BE2C (cell line): Measurements from ENCODE around the gene OR6K2.
"Not testable (repeated sequence)": the region's sequence is repeated elsewhere in the genome, so short reads cannot be mapped to it uniquely, and the experiment has no call there.

Source experiments
- DNase-seq: peaks from one replicate; pipeline ENCODE4 v3.0.0-alpha.2; 2020
- H3K27me3 ChIP-seq: fragments of 250-450 bp; sonication (Bioruptor Pico); 2 replicates; pipeline ENCODE4 v1.5.1; 2020; ENCODE audit warnings: mild to moderate bottlenecking
- H3K36me3 ChIP-seq: fragments of 250-450 bp; sonication (Bioruptor Pico); 2 replicates; pipeline ENCODE4 v1.5.1; 2020; ENCODE audit warnings: mild to moderate bottlenecking
- H3K4me1 ChIP-seq: fragments of 250-450 bp; sonication (Bioruptor Pico); 2 replicates; pipeline ENCODE4 v1.5.1; 2020
- H3K4me3 ChIP-seq: 2 replicates; pipeline ENCODE4 v1.5.1; 2011; ENCODE audit warnings: low read depth, low read length
- H3K9me3 ChIP-seq: fragments of 250-450 bp; sonication (Bioruptor Pico); 2 replicates; pipeline ENCODE4 v1.5.1; 2020
- TF ChIP-seq, protein P1 (sequence below): IDR thresholded peaks from 2 replicates; pipeline ENCODE4 v1.5.1; 2012; ENCODE audit warnings: mild to moderate bottlenecking, low read depth, low read length

Gene OR6K2

DNA sequence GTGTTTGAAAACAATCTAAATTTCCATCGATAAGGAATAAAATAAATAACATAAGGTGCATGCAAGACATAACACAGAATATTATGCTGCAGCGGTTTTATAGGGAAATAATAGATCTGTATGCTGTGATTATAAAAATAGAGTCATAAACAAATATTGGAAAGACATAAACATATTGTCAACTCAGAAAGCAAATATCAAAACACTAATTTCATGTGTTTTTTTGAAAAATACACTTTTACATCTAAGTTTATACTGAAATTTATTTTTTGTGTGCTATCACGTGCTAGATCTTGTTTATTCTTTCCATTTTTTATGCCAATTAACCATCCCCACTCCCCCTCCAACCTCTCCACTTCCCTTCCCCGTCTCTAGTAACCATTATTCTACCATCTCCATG, 10.6 kb upstream of the OR6K2 start:
- TF ChIP-seq, protein P1, sequence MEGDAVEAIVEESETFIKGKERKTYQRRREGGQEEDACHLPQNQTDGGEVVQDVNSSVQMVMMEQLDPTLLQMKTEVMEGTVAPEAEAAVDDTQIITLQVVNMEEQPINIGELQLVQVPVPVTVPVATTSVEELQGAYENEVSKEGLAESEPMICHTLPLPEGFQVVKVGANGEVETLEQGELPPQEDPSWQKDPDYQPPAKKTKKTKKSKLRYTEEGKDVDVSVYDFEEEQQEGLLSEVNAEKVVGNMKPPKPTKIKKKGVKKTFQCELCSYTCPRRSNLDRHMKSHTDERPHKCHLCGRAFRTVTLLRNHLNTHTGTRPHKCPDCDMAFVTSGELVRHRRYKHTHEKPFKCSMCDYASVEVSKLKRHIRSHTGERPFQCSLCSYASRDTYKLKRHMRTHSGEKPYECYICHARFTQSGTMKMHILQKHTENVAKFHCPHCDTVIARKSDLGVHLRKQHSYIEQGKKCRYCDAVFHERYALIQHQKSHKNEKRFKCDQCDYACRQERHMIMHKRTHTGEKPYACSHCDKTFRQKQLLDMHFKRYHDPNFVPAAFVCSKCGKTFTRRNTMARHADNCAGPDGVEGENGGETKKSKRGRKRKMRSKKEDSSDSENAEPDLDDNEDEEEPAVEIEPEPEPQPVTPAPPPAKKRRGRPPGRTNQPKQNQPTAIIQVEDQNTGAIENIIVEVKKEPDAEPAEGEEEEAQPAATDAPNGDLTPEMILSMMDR: no peak
- no peaks in the 10 kb centered on the region; the same call in 1 of the 2 replicates for H3K9me3 ChIP-seq
- H3K27me3 ChIP-seq: no peaks in the 10 kb centered on the region
- no peaks in the 10 kb centered on the region for H3K36me3 ChIP-seq
- no peaks in the 10 kb centered on the region for H3K4me1 ChIP-seq
- no peak overlapping the region for H3K4me3 ChIP-seq
- DNase-seq: no peak

DNA sequence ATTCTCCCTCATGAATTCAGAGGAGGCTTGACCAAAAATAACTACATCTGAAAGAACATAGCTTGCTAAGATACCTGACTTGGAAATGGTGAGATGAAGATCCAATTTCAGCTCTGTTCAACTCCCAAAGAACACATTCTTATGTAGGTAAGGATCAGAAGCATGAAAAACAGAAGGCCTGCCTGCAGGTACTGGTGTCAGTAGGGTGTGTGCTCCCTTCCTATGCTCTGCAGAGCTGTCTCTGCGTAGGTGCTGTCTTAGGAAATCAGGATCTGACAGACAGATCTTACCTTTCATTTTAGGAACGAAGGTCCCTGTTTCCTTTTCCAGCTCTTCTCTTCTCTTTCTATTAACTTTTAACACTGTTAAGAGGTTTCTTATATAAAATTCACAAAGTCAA, 5.6 kb upstream of the OR6K2 start:
- Histone ChIP-seq H3K4me1 (no peaks in the 10 kb centered on the region), H3K4me3 (no peak overlapping the region), H3K36me3 (no peaks in the 10 kb centered on the region), H3K27me3 (no peaks in the 10 kb centered on the region), H3K9me3 (no peaks in the 10 kb centered on the region)
- TF ChIP-seq, protein P1: no peak
- no peak for DNase-seq

- TF ChIP-seq, protein P1: no peak
- no peaks in the 10 kb centered on the region; the same call in 1 of the 2 replicates for H3K9me3 ChIP-seq
- no peak overlapping the region for H3K4me3 ChIP-seq
- no peaks in the 10 kb centered on the region for H3K27me3 ChIP-seq
- no peak for DNase-seq
- no peaks in the 10 kb centered on the region for H3K4me1 ChIP-seq
- no peaks in the 10 kb centered on the region for H3K36me3 ChIP-seq
These were observed 5.9 kb downstream of the OR6K2 start for GRCh38 chr1:158694596-158694995.

GRCh38 chr1:158692356-158692755, 8.1 kb downstream of the OR6K2 start:
- Histone ChIP-seq H3K36me3 (no peaks in the 10 kb centered on the region), H3K9me3 (no peaks in the 10 kb centered on the region; the same call in 1 of the 2 replicates), H3K27me3 (no peaks in the 10 kb centered on the region), H3K4me3 (no peak overlapping the region), H3K4me1 (no peaks in the 10 kb centered on the region)
- TF ChIP-seq, protein P1: no peak
- no peak for DNase-seq

- H3K4me3 ChIP-seq: no peak overlapping the region
- H3K9me3 ChIP-seq: no peaks in the 10 kb centered on the region; the same call in 1 of the 2 replicates
- no peaks in the 10 kb centered on the region for H3K4me1 ChIP-seq
- DNase-seq: no peak
- no peaks in the 10 kb centered on the region for H3K27me3 ChIP-seq
- TF ChIP-seq, protein P1: no peak
- H3K36me3 ChIP-seq: no peaks in the 10 kb centered on the region
These were observed 8.5 kb downstream of the OR6K2 start for GRCh38 chr1:158691907-158692306.

- not testable (repeated sequence) for H3K4me3 ChIP-seq, H3K36me3 ChIP-seq, H3K27me3 ChIP-seq, H3K9me3 ChIP-seq, DNase-seq, H3K4me1 ChIP-seq
These were observed 9.3 kb downstream of the OR6K2 start for GRCh38 chr1:158691149-158691548.

GRCh38 chr1:158689875-158690274, 10.6 kb downstream of the OR6K2 start:
- H3K9me3 ChIP-seq: no peaks in the 10 kb centered on the region; the same call in 1 of the 2 replicates
- H3K4me3 ChIP-seq: no peak overlapping the region
- H3K27me3 ChIP-seq: no peaks in the 10 kb centered on the region
- DNase-seq: no peak
- TF ChIP-seq, protein P1: no peak
- H3K36me3 ChIP-seq: no peaks in the 10 kb centered on the region
- no peaks in the 10 kb centered on the region for H3K4me1 ChIP-seq
